Middle frontal gyrus (tissue), 1 donor: ENCODE measurements around the gene TRAPPC3L.
"Not testable (repeated sequence)": the region's sequence is repeated elsewhere in the genome, so short reads cannot be mapped to it uniquely, and the experiment has no call there.

ENCODE experiments used
- DNase-seq: peaks from one replicate; pipeline ENCODE4 v3.0.0-alpha.2; 2015; ENCODE audit warnings: low spot score; ENCODE audit errors: extremely low spot score

The TRAPPC3L gene

DNA sequence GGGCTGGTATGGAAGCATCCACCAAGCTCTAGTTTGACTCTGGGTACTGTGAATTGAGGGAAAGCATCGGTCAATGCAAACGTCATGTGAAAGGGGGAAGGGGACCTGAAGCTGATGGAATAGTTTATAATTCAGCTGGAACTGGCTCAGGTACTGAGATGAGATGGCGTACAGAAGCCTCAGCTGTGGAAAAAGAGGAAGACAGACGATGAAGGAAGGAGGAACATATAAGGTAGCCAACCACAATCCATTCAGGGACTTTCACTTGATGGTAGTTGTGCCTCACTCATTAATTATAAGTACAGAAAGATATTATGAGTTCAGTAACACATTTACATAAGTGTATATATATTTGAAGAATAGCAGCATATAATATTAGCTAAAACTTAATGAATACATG, 31.4 kb downstream of the TRAPPC3L start:
- no peak for DNase-seq

GRCh38 chr6:116513224-116513875, 32.1 kb downstream of the TRAPPC3L start:
- no peak for DNase-seq

GRCh38 chr6:116512734-116513133, 32.8 kb downstream of the TRAPPC3L start:
- no peak for DNase-seq

GRCh38 chr6:116512111-116512559, 33.3 kb downstream of the TRAPPC3L start:
- no peak for DNase-seq

DNA sequence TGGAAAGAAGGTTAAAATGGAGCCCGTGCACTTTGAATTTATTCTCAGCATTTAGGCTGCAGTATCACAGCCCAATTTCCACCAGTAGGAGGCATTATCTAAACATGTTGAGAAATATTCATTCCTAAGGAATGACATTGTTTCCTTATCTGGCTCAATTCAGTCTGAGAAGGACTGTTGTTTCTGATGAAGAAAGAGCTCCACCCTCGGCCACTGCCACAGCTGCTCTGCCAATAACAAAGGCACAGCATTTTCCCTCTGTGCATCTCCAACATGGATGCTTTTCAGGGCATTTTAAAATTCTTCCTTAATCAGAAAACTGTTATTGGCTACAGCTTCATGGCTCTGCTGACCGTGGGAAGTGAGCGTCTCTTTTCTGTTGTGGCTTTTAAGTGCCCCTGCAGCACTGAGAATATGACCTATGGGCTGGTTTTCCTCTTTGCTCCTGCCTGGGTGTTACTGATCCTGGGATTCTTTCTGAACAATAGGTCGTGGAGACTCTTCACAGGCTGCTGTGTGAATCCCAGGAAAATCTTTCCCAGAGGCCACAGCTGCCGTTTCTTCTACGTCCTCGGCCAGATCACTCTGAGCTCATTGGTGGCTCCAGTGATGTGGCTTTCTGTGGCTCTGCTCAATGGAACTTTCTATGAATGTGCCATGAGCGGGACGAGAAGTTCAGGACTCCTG, 33.9 kb downstream of the TRAPPC3L start, which contains the start of gene CALHM5:
TSS of gene CALHM5 (plus strand) at position 216 of the 687 bp plus-strand sequence. CDS start at position 274, 58 bp downstream.
- no peak for DNase-seq

DNA sequence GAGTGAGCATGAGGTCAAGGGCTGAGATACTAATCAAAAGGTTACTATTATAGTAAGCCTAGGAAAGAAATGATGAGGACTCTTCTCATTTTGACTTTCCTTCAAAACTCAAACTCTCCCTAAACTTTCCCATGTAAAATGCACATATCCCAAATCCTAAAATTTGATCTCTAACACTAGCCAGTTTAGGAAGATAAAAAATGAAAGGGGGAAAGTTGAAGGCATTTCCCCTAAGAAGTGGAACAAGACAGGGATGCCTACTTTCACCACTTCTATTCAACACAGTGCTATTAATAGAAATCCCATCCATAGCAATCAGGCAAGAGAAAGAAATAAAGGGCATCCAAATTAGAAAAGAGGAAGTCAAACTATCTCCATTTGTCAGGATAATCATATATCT, 37.0 kb downstream of the TRAPPC3L start:
- no peak for DNase-seq

DNA sequence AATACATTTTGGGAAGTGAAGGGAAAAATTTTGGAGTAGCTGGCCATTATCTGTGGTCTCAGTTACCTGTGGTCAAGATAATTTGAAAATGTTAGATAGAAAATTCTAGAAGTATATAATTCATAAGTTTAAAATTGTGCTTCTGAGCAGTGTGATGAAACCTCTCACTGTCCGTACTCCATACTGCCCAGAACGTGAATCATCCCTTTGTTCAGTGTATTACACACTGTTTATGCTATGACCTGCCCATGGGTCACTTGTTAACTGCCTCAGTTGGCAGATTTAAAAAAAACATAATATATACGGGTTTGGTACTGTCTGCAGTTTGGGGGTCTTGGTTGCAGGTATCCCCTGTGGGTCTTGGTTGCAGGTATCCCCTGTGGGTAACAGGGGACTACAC, 38.2 kb downstream of the TRAPPC3L start:
- DNase-seq, result no peak

DNA sequence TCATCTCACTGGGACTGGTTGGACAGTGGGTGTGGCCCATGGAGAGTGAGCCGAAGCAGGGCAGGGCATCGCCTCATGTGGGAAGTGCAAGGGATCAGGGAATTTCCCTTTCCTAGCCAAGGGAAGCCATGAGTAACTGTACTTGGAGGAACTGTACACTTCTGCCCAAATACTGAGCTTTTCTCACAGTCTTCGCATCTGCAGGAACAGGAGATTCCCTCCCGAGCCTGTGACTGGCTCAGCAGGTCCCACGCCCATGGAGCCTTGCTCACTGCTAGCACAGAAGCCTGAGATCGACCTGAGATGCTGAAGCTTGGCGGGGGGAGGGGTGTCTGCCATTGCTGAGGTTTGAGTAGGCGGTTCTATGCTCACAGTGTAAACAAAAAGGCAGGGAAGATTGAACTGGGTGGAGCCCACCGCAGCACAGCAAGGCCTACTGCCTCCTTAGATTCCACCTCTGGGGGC, 44.5 kb downstream of the TRAPPC3L start:
- no peak for DNase-seq

DNA sequence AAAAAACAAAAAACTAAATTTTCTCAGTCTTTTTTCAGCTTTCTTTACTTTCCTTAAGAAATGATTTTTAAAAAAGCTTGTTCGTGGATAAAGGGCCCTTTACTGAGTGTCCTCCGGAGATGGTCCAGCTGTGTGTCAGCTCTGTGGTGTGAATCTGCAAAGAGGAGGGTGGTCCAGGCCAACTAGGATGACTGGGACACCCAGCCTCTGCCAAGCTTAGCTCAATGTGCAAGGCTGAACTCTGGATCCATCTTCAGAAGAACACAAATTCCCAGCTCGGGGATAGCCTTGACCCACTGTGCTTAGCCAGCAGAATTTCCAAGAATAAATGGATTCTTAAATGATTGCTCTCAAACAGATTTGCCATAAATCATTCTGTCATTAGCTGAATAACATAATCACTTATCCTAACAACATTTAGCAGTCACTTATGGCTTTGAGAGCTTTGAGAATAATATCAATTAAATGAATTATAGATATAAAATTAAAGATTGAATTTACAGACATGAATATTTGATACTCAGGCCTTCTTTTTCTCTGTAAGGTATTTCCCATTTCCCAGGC, 48.3 kb downstream of the TRAPPC3L start:
- no peak for DNase-seq

DNA sequence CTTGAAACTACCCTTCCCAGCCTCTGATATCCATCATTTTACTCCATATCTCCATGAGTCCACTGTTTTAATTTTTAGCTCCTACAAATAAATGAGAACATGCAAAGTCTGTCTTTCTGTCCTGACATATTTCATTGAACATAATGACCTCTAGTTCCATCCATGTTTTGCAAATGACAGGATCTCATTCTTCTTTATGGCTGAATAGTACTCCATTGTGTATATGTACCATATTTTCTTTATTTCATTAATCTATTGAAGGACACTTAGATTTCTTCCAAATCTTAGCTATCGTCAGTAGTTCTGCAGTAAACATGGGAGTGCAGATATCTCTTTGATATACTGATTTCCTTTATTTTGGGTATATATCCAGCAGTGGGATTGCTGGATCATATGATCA, 50.3 kb downstream of the TRAPPC3L start:
- DNase-seq, result not testable (repeated sequence)

DNA sequence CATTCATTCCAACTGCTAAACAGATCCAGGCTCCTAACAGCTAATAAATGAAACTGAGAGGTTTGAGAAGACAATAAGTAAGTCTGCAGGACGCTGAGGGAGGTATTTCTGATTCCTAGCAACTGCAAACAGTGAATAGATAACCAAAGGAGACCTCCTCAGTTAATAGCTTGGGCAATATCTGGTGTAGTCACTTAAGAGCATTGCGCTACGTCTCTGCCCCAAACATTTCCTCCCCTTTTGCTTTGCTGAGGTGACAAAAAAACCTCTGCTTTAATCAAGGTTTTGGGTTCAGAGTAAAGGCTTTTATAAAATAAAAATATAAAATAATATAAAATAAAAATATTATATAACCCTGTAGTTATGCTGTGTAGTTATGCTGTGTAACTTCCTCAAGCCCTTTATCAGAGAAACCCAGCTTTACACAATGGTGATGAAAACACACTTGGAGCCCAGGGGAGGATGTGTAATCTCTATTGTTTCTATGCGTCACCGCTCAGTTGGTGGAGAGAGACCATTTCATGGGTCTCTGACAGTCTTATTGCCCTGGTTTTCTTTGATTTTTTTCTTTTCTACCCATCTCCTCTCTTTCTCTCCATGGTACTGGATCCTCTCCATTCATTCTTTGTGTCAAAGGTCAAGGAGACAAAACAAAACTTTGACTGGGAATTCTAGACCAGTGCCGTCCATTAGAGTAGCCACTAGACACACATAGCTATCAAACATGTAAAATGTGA, 53.0 kb downstream of the TRAPPC3L start:
- no peak for DNase-seq

- no peak for DNase-seq
Observed at GRCh38 chr6:116491610-116492330, 53.7 kb downstream of the TRAPPC3L start.

DNA sequence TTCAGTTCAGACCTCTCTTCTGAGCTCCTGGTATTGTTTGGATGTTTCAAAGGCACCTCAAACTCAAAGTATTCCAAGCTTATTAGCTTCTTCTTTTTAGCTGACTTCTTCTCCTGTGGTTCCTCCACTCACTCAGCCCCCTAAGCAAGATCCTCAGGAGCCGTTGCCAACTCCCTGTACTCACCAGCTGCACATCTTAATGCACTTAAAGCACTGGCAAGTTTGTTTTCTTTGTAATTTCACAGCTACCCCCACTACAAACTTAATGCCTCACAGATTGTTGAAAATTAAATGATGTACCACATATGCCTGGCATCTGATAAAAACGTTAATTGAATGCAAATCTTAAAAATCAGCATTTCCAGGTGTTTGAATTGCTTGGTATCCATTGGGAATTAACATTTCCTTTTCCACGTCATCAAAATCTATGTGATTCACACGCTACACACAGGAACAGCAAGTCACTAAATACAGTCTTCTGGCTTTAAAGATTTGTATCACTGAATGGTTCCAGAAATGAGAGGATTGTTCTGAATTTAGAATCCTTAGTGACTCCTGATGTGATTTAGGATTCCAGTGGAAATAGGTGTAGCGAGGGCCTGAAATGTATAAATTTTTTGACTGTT, 59.8 kb downstream of the TRAPPC3L start:
- DNase-seq, result no peak

DNA sequence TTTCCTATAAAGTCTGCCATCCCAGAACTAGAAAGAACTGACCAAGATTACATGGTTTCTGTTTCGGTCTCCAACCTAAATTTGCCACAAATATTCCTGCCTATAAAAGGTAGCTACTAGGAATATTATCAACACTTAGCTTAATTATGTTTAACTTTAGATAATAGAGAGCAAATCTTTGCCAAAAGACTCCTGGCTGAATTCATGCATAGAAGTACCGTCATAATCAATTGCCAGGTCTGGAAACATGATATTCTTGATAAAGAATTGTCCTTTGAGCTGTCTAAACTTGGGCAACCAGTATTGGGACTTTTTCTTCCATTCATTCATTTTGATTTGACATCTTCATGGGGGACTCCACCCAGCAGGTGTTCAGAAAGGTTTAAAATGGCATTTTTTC, 61.9 kb downstream of the TRAPPC3L start:
- no peak for DNase-seq

- no peak for DNase-seq
Observed at GRCh38 chr6:116482780-116483179, 62.7 kb downstream of the TRAPPC3L start.

- no peak for DNase-seq
Observed at GRCh38 chr6:116476002-116476678, 69.3 kb downstream of the TRAPPC3L start.

- DNase-seq, result no peak
Observed at GRCh38 chr6:116475141-116475540, 70.3 kb downstream of the TRAPPC3L start.

- no peak for DNase-seq
Observed at GRCh38 chr6:116472706-116473105, 72.8 kb downstream of the TRAPPC3L start.

DNA sequence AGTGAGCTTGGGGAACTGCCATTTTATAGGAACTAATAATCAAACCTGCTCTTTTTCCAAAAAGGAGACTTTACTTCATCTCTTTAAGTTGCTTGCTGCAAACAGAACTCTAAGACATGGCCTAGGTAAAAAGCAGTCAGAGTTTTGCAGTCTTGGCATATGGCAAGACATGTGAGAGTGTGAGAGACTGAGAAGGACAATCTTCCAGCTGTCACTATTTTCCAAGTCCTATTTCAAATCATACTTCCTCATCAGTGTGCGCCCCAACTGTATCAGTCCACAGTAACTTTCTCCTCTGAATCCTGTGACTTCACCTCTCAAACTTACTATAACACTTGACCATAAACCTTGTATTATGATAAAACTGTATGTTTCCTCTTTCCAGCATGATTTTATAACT, 74.0 kb downstream of the TRAPPC3L start:
- no peak for DNase-seq

DNA sequence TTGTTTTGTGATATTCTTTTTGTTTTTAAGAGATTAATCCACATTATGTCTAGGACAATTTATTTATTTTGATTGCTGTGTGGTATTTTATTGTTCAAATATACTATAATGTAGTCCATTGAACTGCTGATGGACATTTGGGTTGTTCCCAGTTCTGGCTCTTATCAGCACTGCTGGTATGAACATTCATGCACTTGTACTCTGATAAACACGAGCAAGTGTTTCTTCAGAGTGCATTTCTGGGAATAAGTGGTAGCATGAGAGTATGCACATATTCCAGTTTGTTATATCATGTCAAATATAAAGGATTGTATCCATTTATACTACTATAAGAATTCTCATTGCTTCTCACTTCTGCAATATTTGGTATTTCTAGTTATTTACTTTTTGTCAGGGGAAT, 77.2 kb downstream of the TRAPPC3L start:
- no peak for DNase-seq
